NCI-H1436 treated with DMSO at 0.1 percent for 48 hours (cell line): ENCODE data around the gene PDRG1.

Source experiments
- DNase-seq: peaks from one replicate; lab custom pipeline; 2025; lab: John Stamatoyannopoulos, UW

Gene PDRG1

GRCh38 chr20:31907046-31907445 lies 44.8 kb downstream of the PDRG1 start:
- DNase-seq: no peak

GRCh38 chr20:31906001-31906400 lies 45.8 kb downstream of the PDRG1 start:
- DNase-seq: no peak

- DNase-seq: no peak
Observed at GRCh38 chr20:31903627-31904386, 48.0 kb downstream of the PDRG1 start.

GRCh38 chr20:31901615-31902014 lies 50.2 kb downstream of the PDRG1 start:
- no peak for DNase-seq

GRCh38 chr20:31897541-31897940 lies 54.3 kb downstream of the PDRG1 start:
- no peak for DNase-seq

- DNase-seq: no peak
Observed at GRCh38 chr20:31896049-31896448, 55.8 kb downstream of the PDRG1 start.

GRCh38 chr20:31894980-31895675 lies 56.7 kb downstream of the PDRG1 start:
- DNase-seq: no peak
